Measurements from ENCODE around the gene SYT15. TPM values are rescaled to one million over a fixed set of nuclear protein-coding genes. Genes with fewer than 3 reads are reported as not detected.

Gene SYT15
- total RNA-seq, 1 experiment from 2014 or later: 0.17 TPM

- DNase-seq (ENCODE audit: low spot score): peak; percentile 54
Observed at GRCh38 chr10:46544989-46545791, 33.7 kb upstream of the SYT15 start.

- no peak for DNase-seq (ENCODE audit: low spot score)
Observed at GRCh38 chr10:46545861-46546590, 32.9 kb upstream of the SYT15 start.

GRCh38 chr10:46546591-46547540 is 32.1 kb upstream of the SYT15 start:
- no peak for DNase-seq (ENCODE audit: low spot score)

GRCh38 chr10:46547541-46548497 is 31.1 kb upstream of the SYT15 start:
- no peak for DNase-seq (ENCODE audit: low spot score)

- no peak for DNase-seq (ENCODE audit: low spot score)
Observed at GRCh38 chr10:46548498-46549090, 30.3 kb upstream of the SYT15 start.

GRCh38 chr10:46549171-46550075 is 29.5 kb upstream of the SYT15 start:
- DNase-seq (ENCODE audit: low spot score): no peak

- DNase-seq (ENCODE audit: low spot score): no peak
Observed at GRCh38 chr10:46550076-46550790, 28.7 kb upstream of the SYT15 start.

GRCh38 chr10:46550795-46551700 is 27.9 kb upstream of the SYT15 start:
- DNase-seq (ENCODE audit: low spot score): no peak

GRCh38 chr10:46551701-46552525 is 27.0 kb upstream of the SYT15 start:
- no peak for DNase-seq (ENCODE audit: low spot score)

- DNase-seq (ENCODE audit: low spot score): no peak
Observed at GRCh38 chr10:46552526-46553237, 26.2 kb upstream of the SYT15 start.

GRCh38 chr10:46553238-46554049 is 25.5 kb upstream of the SYT15 start:
- DNase-seq (ENCODE audit: low spot score): no peak

- no peak for DNase-seq (ENCODE audit: low spot score)
Observed at GRCh38 chr10:46554166-46554781, 24.7 kb upstream of the SYT15 start.

GRCh38 chr10:46555366-46555712 is 23.6 kb upstream of the SYT15 start:
- no peak for DNase-seq (ENCODE audit: low spot score)

- no peak for DNase-seq (ENCODE audit: low spot score)
Observed at GRCh38 chr10:46555713-46556514, 23.0 kb upstream of the SYT15 start.

Data from H4 (cell line).